Stimulated activated CD4-positive, alpha-beta T cell treated with anti-CD3 and anti-CD28 coated beads, TNF-alpha, amount 100 ng/mL, for 48 hours (primary cell): ENCODE measurements around the gene CCDC152.
A peak's percentile ranks its signal among the peaks of the same experiment; 100 is the strongest.
"Not testable (repeated sequence)": the region's sequence is repeated elsewhere in the genome, so short reads cannot be mapped to it uniquely, and the experiment has no call there.

Experiments
- DNase-seq, 3 donors: peaks; one replicate each; pipeline ENCODE4 v3.0.0-alpha.2; 2020; ENCODE audit warnings: low read depth in 3 of 3

The CCDC152 gene, protein sequence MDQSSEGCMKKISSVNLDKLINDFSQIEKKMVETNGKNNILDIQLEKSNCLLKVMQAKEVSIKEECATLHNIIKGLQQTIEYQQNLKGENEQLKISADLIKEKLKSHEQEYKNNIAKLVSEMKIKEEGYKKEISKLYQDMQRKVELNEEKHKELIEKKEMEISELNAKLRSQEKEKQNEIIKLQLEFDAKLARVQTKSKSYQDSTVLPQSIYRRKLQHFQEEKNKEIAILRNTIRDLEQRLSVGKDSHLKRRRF

DNA sequence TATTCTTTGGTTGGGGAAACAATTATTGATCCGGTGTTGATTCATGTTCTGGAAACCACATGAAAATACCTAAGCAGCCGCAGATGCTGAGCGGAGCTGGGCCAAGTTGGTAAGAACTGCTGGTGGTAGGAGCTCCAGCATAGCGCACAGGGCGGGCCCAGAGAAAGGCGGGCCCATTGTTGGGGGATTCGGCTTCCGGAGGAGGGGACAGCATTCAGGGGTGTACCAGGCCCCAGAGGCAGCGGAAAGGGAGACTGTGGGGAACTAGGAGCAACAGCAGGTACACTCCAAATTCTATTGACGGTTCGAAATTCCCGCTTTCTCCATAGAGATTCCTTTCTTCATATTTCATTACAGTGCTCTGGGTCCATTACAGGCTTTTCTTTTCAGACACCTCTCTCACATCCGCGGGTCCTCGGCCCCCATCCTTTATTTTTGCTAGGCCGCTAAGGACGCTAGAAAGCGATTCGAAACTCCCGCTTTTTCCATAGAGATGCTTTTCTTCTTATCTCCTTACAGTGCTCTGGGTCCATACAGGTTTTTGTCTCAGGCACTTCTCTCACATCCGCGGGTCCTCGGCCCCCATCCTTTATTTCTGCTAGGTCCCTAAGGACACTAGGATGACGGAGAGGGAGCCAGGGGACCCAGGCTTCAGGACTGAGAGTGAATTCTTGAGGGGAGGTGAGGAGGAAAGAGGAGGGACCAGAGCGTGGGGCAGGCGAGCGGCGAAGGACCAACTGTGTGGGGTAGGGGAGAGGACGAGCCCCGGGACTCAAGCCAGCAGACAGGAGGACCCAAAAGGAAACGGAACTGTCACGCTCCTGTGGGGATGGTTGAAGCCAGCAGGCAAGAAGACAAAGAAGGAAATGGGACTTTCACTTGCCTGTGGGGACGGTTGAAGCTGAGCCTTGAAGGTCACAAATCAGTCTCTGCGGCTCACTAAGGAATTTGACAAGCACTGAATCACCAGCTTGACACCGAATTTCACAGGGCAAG is at the start of gene CCDC152:
CCDC152 (plus strand) TSS at position 213 of the 996 bp plus-strand sequence. CDS start 2,304 bp downstream, outside the sequence.
- DNase-seq: peak; percentile 24 to 47 (median 29)

DNA sequence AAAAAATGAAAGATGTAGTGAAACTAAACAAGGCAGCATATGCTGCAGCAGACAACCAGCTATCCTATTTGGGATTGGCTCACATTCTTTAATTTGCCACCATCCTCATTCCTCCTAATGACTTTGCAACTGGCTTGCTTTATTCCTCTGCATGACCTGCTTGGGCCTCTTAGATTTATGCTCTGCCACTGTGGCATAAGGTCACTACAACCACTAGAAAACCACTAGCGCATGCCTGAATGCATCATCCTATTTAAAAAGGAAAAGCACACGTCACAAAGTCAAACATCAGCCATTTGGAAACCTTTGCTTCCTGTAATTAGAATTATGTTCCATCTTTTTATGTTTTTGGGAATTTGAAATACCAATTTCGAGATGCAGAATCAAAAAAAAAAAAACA is 40.8 kb upstream of the CCDC152 start:
- no peak for DNase-seq

DNA sequence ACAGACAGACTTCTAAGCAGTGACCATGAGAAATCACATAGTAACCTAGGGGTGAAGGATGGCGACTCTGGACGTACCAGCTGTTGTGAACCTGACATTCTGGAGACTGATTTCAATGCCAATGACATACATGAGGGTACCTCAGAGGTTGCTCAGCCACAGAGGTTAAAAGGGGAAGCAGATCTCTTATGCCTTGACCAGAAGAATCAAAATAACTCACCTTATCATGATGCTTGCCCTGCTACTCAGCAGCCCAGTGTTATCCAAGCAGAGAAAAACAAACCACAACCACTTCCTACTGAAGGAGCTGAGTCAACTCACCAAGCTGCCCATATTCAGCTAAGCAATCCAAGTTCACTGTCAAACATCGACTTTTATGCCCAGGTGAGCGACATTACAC is 38.0 kb upstream of the CCDC152 start:
- DNase-seq: no peak

DNA sequence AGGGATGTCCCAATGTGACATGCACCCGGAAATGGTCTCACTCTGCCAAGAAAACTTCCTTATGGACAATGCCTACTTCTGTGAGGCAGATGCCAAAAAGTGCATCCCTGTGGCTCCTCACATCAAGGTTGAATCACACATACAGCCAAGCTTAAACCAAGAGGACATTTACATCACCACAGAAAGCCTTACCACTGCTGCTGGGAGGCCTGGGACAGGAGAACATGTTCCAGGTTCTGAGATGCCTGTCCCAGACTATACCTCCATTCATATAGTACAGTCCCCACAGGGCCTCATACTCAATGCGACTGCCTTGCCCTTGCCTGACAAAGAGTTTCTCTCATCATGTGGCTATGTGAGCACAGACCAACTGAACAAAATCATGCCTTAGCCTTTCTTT is 37.6 kb upstream of the CCDC152 start:
- no peak for DNase-seq

DNA sequence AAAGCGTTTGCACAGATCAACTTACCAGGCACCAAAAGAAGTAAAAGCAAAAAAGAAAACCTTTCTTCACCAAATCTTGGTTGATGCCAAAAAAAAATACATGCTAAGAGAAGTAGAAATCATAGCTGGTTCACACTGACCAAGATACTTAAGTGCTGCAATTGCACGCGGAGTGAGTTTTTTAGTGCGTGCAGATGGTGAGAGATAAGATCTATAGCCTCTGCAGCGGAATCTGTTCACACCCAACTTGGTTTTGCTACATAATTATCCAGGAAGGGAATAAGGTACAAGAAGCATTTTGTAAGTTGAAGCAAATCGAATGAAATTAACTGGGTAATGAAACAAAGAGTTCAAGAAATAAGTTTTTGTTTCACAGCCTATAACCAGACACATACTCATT is 36.4 kb upstream of the CCDC152 start:
- DNase-seq: no peak

DNA sequence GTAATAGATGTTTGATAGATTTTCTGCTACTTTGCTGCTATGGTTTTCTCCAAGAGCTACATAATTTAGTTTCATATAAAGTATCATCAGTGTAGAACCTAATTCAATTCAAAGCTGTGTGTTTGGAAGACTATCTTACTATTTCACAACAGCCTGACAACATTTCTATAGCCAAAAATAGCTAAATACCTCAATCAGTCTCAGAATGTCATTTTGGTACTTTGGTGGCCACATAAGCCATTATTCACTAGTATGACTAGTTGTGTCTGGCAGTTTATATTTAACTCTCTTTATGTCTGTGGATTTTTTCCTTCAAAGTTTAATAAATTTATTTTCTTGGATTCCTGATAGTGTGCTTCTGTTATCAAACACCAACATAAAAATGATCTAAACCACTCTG is 35.1 kb upstream of the CCDC152 start:
- no peak for DNase-seq

DNA sequence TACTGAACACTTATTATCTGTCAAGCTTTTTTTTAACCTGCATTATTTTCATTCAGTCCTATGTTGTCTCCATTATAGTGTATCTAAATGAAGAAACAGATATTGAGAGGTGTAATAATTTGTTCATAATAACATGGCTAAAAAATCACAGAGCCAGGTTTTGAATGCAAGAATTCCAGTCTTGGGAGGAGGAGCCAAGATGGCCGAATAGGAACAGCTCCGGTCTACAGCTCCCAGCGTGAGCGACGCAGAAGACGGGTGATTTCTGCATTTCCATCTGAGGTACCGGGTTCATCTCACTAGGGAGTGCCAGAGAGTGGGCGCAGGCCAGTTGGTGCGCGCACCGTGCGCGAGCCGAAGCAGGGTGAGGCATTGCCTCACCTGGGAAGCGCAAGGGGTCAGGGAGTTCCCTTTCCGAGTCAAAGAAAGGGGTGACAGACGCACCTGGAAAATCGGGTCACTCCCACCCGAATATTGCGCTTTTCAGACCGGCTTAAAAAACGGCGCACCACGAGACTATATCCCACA is 22.0 kb upstream of the CCDC152 start:
- not testable (repeated sequence) for DNase-seq

DNA sequence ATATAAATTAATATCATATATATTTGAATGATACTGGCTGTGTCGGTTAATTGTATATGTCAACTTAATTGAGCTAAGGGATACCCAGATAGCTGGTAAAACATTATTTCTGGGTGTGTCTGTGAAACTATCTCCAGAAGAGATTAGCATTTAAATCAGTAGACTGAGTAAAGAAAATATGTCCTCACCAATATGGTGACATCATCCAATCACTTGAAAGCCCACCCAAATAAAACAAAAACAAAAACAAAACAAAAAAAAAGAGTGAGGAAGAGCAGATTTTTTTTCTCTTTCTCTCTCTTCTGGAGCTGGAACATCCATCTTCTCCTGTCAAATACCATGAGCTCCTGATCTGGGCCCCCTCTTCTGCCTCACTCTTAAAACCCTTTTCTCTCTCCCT is 15.7 kb upstream of the CCDC152 start:
- no peak for DNase-seq

DNA sequence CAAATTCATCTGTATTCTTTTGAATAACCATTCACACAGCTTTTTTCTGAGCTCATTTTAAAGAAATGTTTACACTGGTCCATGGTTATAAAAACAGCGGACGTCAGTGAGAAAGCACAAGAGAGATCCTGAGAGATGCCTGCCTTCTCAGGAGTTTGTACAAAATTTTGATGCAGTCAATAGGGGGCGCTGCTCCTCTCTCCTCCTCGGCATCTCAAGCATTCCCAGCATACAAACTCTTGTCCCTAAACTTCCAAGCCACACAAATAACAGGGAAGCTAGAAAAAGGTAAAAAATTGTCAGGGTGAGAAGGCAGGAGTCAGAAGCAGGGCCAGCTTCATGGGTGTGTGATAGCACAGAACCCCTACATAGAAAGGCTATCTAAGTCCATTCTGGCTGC is 11.2 kb upstream of the CCDC152 start:
- DNase-seq: no peak

DNA sequence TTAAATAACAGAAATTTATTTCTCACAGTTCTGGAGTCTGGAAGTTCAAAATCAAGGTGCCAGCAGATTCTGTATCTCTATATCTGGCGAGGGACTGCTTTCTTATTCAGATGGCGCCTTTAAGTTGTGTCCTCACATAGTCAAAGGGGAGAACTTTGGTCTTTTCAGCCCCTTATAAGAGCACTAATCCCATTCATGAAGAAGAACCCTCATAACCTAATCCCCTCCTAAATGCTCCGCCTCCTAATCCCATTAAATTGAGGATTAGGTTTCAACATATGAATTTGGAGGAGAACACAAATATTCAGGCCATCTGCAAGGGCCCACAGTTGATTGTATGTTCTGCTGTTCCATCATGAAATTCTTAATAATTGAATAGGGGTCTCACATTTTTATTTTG is 10.8 kb upstream of the CCDC152 start:
- no peak for DNase-seq

DNA sequence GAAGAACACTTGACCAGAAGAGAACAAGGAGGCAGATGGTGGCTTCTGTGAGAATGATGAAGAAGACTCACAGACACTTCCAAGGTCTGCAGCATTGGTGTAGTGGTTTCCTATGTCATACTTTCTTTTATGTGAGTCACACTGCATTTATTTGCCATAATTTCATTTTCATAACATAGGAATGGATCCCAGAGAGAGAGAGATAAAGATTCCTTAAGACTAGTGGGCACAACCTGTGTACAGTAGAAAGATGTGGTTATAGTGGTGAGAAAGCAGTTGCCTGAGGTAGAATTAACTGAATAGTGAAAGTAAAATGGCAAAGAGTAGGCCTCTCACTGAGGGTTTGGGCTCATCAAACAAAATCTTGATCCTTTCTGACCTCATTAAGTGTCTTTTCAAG is 7.6 kb upstream of the CCDC152 start:
- no peak for DNase-seq

DNA sequence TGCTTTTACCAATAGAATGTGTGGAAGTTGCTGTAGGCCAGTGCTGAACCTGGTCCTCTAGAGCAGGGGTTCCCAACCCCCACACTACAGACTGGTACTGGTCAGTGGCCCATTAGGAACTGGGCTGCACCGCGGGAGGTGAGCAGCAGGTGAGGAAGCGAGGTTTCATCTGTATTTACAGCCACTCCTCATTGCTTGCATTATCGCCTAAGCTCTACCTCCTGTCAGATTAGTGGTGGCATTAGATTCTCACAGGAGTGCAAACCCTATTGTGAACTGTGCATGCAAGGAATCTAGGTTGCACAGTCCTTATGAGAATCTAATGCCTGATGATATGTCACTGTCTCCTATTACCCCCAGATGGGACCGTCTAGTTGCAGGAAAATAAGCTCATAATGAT is 6.1 kb upstream of the CCDC152 start:
- no peak for DNase-seq

DNA sequence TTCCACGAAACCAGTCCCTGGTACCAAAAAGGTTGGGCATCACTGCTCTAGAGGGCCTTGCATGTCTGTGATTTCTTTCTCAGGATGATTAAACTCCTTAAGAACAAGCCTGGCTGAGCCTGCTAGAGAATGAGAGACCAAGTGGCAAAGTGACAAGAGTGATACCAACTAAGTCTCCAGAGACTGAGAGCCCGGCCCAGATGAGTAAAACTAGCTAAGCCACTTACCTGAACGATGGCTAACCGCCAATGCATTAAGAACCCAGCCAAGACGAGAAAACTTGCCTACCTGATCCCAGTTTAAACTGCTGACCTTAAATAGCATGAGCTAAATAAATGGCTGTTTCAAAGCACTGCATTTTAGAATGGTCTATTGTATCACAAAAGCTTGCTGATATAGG is 5.6 kb upstream of the CCDC152 start:
- DNase-seq: no peak

DNA sequence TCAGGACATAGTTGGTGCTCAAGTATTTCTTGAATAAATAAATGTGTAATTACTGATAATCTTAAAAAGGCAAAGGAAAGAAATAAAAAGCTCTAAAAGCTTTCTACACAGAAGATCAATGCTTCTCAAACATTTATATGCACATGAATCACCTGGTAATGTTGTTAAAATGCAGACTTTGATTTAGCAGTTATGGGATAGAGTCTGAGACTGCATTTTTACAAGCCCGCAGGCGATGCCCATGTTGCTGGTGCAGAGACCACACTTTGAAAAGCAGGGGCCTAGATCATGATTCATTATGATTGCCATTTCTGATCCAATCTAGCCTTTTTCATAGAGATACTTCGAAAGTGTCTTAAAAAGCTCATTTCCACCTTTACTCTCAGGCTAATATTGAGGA is 3.5 kb upstream of the CCDC152 start:
- no peak for DNase-seq

DNA sequence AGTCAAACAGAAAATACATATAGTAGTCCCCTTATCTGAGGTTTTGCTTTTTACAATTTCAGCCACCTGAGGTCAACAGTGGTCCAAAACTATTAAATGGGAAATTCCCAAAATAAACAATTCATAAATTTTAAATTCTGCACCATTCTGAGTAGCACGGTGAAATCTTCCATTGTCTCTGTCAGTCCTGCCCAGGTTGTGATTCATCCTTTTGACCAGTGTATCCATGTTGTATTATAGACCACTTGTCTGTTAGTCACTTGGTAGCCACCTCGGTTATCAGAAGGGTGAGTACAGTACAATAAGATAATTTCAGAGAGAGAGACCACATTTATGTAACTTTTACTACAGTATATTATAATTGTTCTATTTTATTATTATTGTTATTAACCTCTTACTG is 2.8 kb downstream of the CCDC152 start:
- no peak for DNase-seq

DNA sequence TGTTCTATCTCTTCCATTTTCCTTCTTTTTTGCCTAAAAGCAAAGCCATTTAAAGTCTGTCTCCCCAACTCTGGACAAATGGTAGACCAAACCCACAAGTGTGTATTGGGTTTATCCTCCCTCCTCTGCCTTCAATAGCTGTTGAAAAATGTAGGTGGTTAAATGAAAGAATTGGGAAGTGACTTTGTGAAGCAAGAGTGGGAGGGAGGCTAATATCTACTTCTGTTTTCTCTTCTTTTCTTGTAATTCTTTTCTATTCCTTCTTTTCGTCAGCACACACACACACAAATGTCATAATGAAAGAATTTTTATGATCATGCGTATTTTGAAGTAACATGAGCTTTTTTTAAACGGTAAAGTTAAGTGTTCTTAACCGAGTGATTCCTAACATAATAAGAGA is 3.8 kb downstream of the CCDC152 start:
- DNase-seq: no peak

DNA sequence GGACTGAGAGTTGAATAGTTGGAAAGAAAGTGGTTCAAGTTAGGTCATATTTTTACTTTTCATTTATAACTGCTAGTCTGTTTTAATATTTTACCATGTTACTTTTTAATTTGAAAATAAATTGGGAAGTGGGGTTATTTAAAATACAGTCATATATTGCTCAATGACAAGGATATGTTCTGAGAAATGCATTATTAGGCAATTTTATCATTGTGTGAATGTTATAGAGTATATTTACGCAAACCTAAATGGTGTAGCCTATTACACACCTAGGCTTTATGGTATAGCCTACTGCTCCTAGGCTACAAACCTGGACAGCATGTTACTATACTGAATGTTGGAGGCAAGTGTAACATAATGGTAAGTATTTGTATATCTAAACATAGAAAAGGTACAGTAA is 5.2 kb downstream of the CCDC152 start:
- DNase-seq: no peak

DNA sequence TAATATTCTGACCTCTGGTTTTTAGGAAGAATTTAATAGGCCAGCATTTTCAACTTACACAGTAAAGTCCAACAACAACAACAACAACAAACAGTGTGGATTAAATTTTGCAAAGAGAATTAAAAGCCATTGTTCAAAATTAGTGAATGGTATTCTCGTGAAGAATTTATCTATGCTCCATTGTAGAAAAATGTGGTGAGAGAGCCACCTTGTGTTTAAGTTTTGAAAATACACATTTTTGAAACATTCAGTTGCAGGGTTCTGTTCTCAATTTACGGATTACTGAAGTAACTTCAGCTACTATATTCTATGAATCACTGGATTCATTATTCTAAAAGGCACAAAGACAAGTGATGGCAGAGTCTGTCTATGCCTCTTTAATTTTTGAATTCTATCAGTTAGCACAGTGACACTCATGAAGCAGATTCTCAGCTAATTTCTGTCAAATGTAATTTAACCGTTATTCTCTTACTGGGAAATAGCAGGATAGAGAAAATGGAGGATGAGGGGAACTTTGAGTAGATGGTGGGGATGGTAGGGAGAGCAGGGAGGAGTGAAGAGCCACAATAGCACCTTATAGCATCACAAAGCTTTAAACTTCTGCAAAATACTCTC is 11.0 kb downstream of the CCDC152 start:
- no peak for DNase-seq

DNA sequence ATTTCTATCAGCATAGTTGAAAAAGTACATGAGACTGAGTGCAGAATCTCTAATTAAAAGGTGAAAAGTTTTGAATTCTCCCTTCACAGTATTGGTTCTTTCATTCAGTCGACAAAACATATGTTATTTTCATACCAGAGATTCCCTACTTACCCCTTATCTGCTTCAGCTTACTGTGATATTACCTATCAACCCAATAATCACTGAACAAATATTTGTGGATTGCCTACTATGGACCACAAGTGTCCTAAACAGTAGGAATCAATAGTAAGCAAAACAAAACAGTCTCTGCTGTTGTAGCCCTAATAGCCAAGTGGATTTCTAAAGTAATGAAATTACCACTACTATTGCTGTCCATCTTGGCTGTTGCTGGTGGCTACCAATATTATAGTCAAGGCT is 11.5 kb downstream of the CCDC152 start:
- no peak for DNase-seq

DNA sequence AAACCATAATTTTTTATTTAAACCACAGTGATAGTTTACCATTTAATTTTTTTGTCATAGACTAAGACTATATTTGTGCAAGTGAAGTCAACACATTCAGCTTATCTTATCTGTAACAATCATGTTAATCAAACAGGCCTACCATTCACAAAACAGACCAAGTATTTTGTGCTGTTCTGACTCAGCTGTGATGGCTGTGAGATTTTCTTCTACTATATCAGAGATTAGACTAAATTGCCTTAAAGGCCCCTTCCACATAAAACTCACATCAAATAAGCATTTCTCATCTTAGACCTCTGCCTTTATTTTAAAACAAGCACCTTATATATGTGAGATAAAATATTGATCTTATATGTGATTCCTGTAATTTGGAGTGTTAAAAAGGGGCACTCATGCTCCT is 13.4 kb downstream of the CCDC152 start:
- DNase-seq: no peak

DNA sequence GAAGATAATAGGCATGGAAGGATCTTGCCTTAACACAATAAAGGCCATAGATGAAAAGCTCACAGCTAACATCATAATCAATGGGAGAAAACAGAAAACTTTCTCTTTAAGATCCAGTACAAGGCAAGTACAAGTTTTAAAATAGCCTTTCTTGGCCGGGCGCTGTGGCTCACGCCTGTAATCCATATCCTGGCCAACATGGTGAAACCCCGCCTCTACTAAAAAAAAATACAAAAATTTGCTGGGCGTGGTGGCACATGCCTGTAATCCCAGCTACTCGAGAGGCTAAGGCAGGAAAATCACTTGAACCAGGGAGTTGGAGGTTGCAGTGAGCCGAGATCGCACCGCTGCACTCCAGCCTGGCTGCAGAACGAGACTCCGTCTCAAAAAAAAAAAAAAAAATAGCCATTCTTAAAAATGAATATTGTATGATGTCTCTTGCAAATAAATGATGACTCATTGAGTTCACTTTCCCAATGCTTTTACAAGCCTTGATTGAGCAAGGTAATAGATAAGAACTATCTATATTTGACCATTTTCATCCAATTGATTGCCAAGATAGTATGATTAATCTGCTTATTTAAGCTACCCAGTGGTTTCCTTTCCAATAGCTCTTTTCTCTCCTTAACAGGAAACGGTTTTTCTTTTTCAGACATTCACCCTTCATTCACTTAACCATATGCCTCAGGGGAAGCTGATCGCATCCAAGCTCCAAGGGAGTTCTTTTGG is 15.8 kb downstream of the CCDC152 start:
- no peak for DNase-seq

DNA sequence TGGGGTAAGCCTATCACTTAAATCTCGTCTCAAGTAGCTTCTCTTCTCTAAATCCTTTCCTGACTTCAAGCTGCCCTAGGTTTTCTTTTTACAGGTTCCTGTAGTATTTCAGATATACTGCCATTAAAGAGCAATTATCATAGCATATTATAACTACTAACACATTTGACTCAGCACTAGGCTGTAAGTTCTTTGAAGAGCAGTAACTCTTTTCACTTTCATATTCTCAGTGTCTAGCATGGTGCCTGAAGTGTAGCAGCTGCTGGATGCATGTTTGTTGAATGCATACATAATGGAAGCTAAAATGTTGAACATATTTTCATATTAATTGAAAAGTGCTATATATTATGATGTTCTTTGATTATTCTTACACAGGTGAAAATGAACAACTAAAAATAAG is 22.5 kb downstream of the CCDC152 start:
- DNase-seq: no peak
